Stimulated activated CD4-positive, alpha-beta T cell treated with anti-CD3 and anti-CD28 coated beads, TNF-alpha, amount 100 ng/mL, for 48 hours (primary cell): ENCODE data around the gene CKMT1B.
"Not testable (repeated sequence)": the region's sequence is repeated elsewhere in the genome, so short reads cannot be mapped to it uniquely, and the experiment has no call there.

Experiments used
- DNase-seq, 3 donors: peaks; one replicate each; pipeline ENCODE4 v3.0.0-alpha.2; 2020; ENCODE audit warnings: low read depth in 3 of 3

Gene CKMT1B

GRCh38 chr15:43638464-43639204 lies 44.8 kb downstream of the CKMT1B start:
- DNase-seq = not testable (repeated sequence)
